Measurements from ENCODE around the gene BET1.
"Not testable (repeated sequence)": the region's sequence is repeated elsewhere in the genome, so short reads cannot be mapped to it uniquely, and the experiment has no call there.

GRCh38 chr7:94026619-94027018 is 22.5 kb upstream of the BET1 start:
- TF ChIP-seq ZBTB33 (CRISPR knock-in tag; IDR thresholded peaks at IDR 0.05); SRSF9 (IDR thresholded peaks at IDR 0.05; ENCODE audit: borderline replicate concordance, low read depth, low read length); CHD2 (IDR thresholded peaks at IDR 0.05; ENCODE audit: low read depth, low read length); E2F4 (CRISPR knock-in tag; IDR thresholded peaks at IDR 0.05; ENCODE audit: low read depth); YY1 (IDR thresholded peaks at IDR 0.05; ENCODE audit: borderline replicate concordance in 1 of 3, control insufficient read depth in 1 of 3, extremely low read depth in 1 of 3, insufficient read depth in 3 of 3, insufficient read length in 1 of 3, insufficient replicate concordance in 2 of 3, low read depth in 1 of 3, low read length in 2 of 3); DEAF1 (CRISPR knock-in tag; IDR thresholded peaks at IDR 0.05); RBM15 (IDR thresholded peaks at IDR 0.05; ENCODE audit: insufficient read depth, low read length); YBX1 (IDR thresholded peaks at IDR 0.05); RNF219 (CRISPR knock-in tag; IDR thresholded peaks at IDR 0.05); SIX5 (IDR thresholded peaks at IDR 0.05; ENCODE audit: borderline replicate concordance in 1 of 2, insufficient read depth in 1 of 2, low read depth in 1 of 2, low read length in 2 of 2); HDAC8 (tag; IDR thresholded peaks at IDR 0.05); FOSL1 (tag; conservative IDR thresholded peaks at IDR 0.05); CTCF (IDR thresholded peaks at IDR 0.05 in 2 of 3, conservative IDR thresholded peaks at IDR 0.05 in 1 of 3; ENCODE audit: insufficient read depth in 2 of 3, low read depth in 1 of 3, low read length in 3 of 3); NFE2 (IDR thresholded peaks at IDR 0.05; ENCODE audit: low read depth): not testable (repeated sequence)
